ENCODE results near the gene NTNG2.

DNA sequence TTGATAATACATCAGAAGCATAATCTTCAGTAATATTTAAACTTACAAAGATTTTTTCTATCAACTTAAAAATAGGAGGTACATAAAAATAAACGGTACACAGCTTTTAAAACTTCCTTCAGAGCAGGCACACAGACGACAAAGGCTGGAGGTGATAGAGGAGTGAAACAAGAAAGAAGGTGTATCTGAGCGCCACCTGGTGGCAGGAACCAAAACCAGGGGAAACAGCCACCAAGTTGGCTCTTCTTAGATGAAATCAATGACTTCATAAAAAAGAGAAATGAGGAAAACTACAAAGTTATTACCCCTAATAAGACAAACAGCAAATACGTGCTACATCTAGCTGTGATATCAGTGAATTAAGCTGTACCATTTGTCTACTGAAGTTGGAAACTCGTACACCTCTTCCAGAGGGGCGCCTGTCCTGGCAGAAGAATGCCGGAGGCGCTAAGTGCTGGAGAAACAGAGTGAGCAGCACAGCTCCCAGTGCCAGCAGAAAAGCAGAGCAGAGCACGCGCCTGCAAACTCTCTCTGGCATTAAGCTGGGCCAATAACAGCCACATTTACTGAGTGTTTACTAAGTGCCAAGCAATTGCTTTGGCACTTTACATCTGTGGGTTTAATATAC lies 107.0 kb downstream of the NTNG2 start:
- TF ChIP-seq, protein P1, sequence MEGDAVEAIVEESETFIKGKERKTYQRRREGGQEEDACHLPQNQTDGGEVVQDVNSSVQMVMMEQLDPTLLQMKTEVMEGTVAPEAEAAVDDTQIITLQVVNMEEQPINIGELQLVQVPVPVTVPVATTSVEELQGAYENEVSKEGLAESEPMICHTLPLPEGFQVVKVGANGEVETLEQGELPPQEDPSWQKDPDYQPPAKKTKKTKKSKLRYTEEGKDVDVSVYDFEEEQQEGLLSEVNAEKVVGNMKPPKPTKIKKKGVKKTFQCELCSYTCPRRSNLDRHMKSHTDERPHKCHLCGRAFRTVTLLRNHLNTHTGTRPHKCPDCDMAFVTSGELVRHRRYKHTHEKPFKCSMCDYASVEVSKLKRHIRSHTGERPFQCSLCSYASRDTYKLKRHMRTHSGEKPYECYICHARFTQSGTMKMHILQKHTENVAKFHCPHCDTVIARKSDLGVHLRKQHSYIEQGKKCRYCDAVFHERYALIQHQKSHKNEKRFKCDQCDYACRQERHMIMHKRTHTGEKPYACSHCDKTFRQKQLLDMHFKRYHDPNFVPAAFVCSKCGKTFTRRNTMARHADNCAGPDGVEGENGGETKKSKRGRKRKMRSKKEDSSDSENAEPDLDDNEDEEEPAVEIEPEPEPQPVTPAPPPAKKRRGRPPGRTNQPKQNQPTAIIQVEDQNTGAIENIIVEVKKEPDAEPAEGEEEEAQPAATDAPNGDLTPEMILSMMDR (conservative IDR thresholded peaks at IDR 0.05 in 1 of 2, IDR thresholded peaks at IDR 0.05 in 1 of 2; ENCODE audit: extremely low read depth in 1 of 2, insufficient read depth in 1 of 2, low read depth in 1 of 2, low read length in 2 of 2), result peak; percentile 51 to 59
- TF ChIP-seq EZH2 (IDR thresholded peaks at IDR 0.05; ENCODE audit: borderline replicate concordance, low read length), result no peak
